WTC11 (cell line): ENCODE measurements around the gene SMARCE1. TPM values are rescaled to one million over a fixed set of nuclear protein-coding genes. Genes with fewer than 3 reads are reported as not detected.

Source experiments
- ATAC-seq: fragments of 200-7000 bp; cut with Tn5 transposase; 2 replicates; pipeline ENCODE4 v1.10.0; 2021; ENCODE audit warnings: mild to moderate bottlenecking, moderate library complexity
- Bru-seq: library from RNA; stranded (reverse); fragments of 400-500 nt; gene quantifications from one replicate; lab custom pipeline; 2021; lab: Mats Ljungman, UMichigan
- CTCF ChIA-PET: fragments of 300-600 bp; sonication (Branson Sonifier 250); formaldehyde crosslinking; loops from one replicate; lab custom pipeline; 2021; ENCODE audit warnings: antibody characterized with exemption; lab: Charles Lee
- POLR2A ChIA-PET: fragments of 350-600 bp; sonication (Branson Sonifier 250); formaldehyde crosslinking; loops from one replicate; lab custom pipeline; 2021; ENCODE audit warnings: antibody characterized with exemption; lab: Charles Lee
- DNase-seq: peaks from one replicate; pipeline ENCODE4 v3.0.0; 2021; ENCODE audit warnings: low spot score
- H3K27ac Mint-ChIP-seq: 2 replicates; pipeline ENCODE4 v1.8.0; 2021; ENCODE audit warnings: mixed read lengths
- H3K27me3 Mint-ChIP-seq: 2 replicates; pipeline ENCODE4 v1.8.0; 2021; ENCODE audit warnings: low read depth, mild to moderate bottlenecking, moderate library complexity, mixed read lengths
- H3K36me3 Mint-ChIP-seq: 2 replicates; pipeline ENCODE4 v1.8.0; 2021; ENCODE audit warnings: mixed read lengths
- H3K4me1 Mint-ChIP-seq: 2 replicates; pipeline ENCODE4 v1.8.0; 2022; ENCODE audit warnings: mixed read lengths
- H3K4me3 Mint-ChIP-seq: 2 replicates; pipeline ENCODE4 v1.8.0; 2021; ENCODE audit warnings: mild to moderate bottlenecking, moderate library complexity, mixed read lengths
- H3K9me3 Mint-ChIP-seq: 2 replicates; pipeline ENCODE4 v1.8.0; 2021; ENCODE audit warnings: mixed read lengths
- AFF4 ChIP-seq: sonication (generic); formaldehyde crosslinking; IDR thresholded peaks from 2 replicates; pipeline ENCODE4 v1.8.1; 2023; ENCODE audit warnings: mild to moderate bottlenecking, missing genetic modification reagents, borderline replicate concordance
- ARID4B ChIP-seq: sonication (generic); formaldehyde crosslinking; IDR thresholded peaks from 2 replicates; pipeline ENCODE4 v1.8.0; 2023; ENCODE audit warnings: missing genetic modification reagents, mild to moderate bottlenecking, borderline replicate concordance
- ATF1 ChIP-seq: sonication (generic); formaldehyde crosslinking; IDR thresholded peaks from 2 replicates; pipeline ENCODE4 v1.8.1; 2023; ENCODE audit warnings: mild to moderate bottlenecking, moderate library complexity, missing genetic modification reagents
- ELF4 ChIP-seq: sonication (generic); formaldehyde crosslinking; IDR thresholded peaks from 2 replicates; pipeline ENCODE4 v1.8.1; 2022; ENCODE audit warnings: low read depth, mild to moderate bottlenecking, moderate library complexity, missing genetic modification reagents
- EMX1 ChIP-seq: fragments of 250-450 bp; sonication (Bioruptor Pico); IDR thresholded peaks from 2 replicates; pipeline ENCODE4 v1.8.0; 2021; ENCODE audit warnings: mild to moderate bottlenecking
- ESRRA ChIP-seq: sonication (generic); formaldehyde crosslinking; IDR thresholded peaks from 2 replicates; pipeline ENCODE4 v1.8.1; 2022; ENCODE audit warnings: mild to moderate bottlenecking, missing genetic modification reagents, borderline replicate concordance
- ETV6 ChIP-seq: sonication (generic); formaldehyde crosslinking; IDR thresholded peaks from 2 replicates; pipeline ENCODE4 v1.8.1; 2022; ENCODE audit warnings: mild to moderate bottlenecking, missing genetic modification reagents
- FOXP1 ChIP-seq: sonication (generic); formaldehyde crosslinking; IDR thresholded peaks from 2 replicates; pipeline ENCODE4 v1.8.0; 2022; ENCODE audit warnings: missing genetic modification reagents, mild to moderate bottlenecking, moderate library complexity, borderline replicate concordance
- HMGXB4 ChIP-seq: sonication (generic); formaldehyde crosslinking; IDR thresholded peaks from 2 replicates; pipeline ENCODE4 v1.8.1; 2023; ENCODE audit warnings: mild to moderate bottlenecking, moderate library complexity, missing genetic modification reagents
- JUN ChIP-seq: sonication (generic); formaldehyde crosslinking; IDR thresholded peaks from 2 replicates; pipeline ENCODE4 v1.8.0; 2023; ENCODE audit warnings: mild to moderate bottlenecking, missing genetic modification reagents
- KAT7 ChIP-seq: sonication (generic); formaldehyde crosslinking; IDR thresholded peaks from 2 replicates; pipeline ENCODE4 v1.8.1; 2023; ENCODE audit warnings: missing genetic modification reagents, mild to moderate bottlenecking, borderline replicate concordance
- MAX ChIP-seq: sonication (generic); formaldehyde crosslinking; IDR thresholded peaks from 2 replicates; pipeline ENCODE4 v1.8.0; 2022; ENCODE audit warnings: mild to moderate bottlenecking, missing genetic modification reagents
- MLX ChIP-seq: sonication (generic); formaldehyde crosslinking; IDR thresholded peaks from 2 replicates; pipeline ENCODE4 v1.8.1; 2023; ENCODE audit warnings: mild to moderate bottlenecking, missing genetic modification reagents, moderate library complexity
- MYBL2 ChIP-seq: sonication (generic); formaldehyde crosslinking; IDR thresholded peaks from 2 replicates; pipeline ENCODE4 v1.8.1; 2023; ENCODE audit warnings: mild to moderate bottlenecking, moderate library complexity, missing genetic modification reagents
- NFATC4 ChIP-seq: fragments of 250-450 bp; sonication (Bioruptor Pico); IDR thresholded peaks from 2 replicates; pipeline ENCODE4 v1.9.0; 2021; ENCODE audit warnings: mild to moderate bottlenecking
- NFE2L1 ChIP-seq: sonication (generic); formaldehyde crosslinking; IDR thresholded peaks from 2 replicates; pipeline ENCODE4 v1.8.1; 2023; ENCODE audit warnings: missing genetic modification reagents
- SMAD3 ChIP-seq: sonication (generic); formaldehyde crosslinking; IDR thresholded peaks from 2 replicates; pipeline ENCODE4 v1.8.0; 2022; ENCODE audit warnings: missing genetic modification reagents, mild to moderate bottlenecking, borderline replicate concordance
- SP1 ChIP-seq: sonication (generic); formaldehyde crosslinking; conservative IDR thresholded peaks from 2 replicates; pipeline ENCODE4 v1.8.1; 2022; ENCODE audit warnings: missing genetic modification reagents
- TP53 ChIP-seq: sonication (generic); formaldehyde crosslinking; IDR thresholded peaks from 2 replicates; pipeline ENCODE4 v1.8.1; 2023; ENCODE audit warnings: mild to moderate bottlenecking, missing genetic modification reagents
- ZBTB43 ChIP-seq: sonication (generic); formaldehyde crosslinking; IDR thresholded peaks from 2 replicates; pipeline ENCODE4 v1.8.1; 2023; ENCODE audit warnings: mild to moderate bottlenecking, missing genetic modification reagents
- ZNF219 ChIP-seq: sonication (generic); formaldehyde crosslinking; IDR thresholded peaks from 2 replicates; pipeline ENCODE4 v1.8.0; 2023; ENCODE audit warnings: missing genetic modification reagents, mild to moderate bottlenecking, borderline replicate concordance
- ZNF416 ChIP-seq: fragments of 250-450 bp; sonication (Bioruptor Pico); IDR thresholded peaks from 2 replicates; pipeline ENCODE4 v1.9.0; 2021; ENCODE audit warnings: mild to moderate bottlenecking, inconsistent platforms
- long read RNA-seq, 3 experiments: library from RNA in 1 of 3; library from capped mRNA in 1 of 3; library from polyadenylated mRNA in 1 of 3; unstranded in 2 of 3; stranded (forward) in 1 of 3; transcript quantifications; one replicate each; pipeline ENCODE4 v2.0.0, GENCODE V29; 2021
- total RNA-seq: library from RNA; stranded (reverse); gene quantifications from 3 replicates; pipeline ENCODE4 v1.2.3, GENCODE V29; 2021

The SMARCE1 gene
- 109 to 114 TPM (median 114 TPM) in 3 replicates for total RNA-seq
- Bru-seq, nascent RNA = percentile 97 among the genes with signal in this experiment
- long read RNA-seq, experiment 1, full-length matches to known transcripts = 453 of 486 reads
- long read RNA-seq, experiment 1, partial matches to known transcripts = 14 of 486 reads
- long read RNA-seq, experiment 1, other reads (novel, unspliced or antisense) = 19 of 486 reads
- long read RNA-seq, experiment 2, full-length matches to known transcripts = 90 of 145 reads
- long read RNA-seq, experiment 2, partial matches to known transcripts = 50 of 145 reads
- long read RNA-seq, experiment 2, other reads (novel, unspliced or antisense) = 5 of 145 reads
- long read RNA-seq, experiment 3, full-length matches to known transcripts = 325 of 345 reads
- long read RNA-seq, experiment 3, partial matches to known transcripts = 10 of 345 reads
- long read RNA-seq, experiment 3, other reads (novel, unspliced or antisense) = 10 of 345 reads

GRCh38 chr17:40647624-40648383, at the start of gene SMARCE1:
Gene SMARCE1 (minus strand): TSS chr17:40647818. CDS start chr17:40645802, 2,016 bp downstream.
- peak within 1 kb of the TSS; percentile 99 for H3K27ac Mint-ChIP-seq
- ChIA-PET POLR2A (interaction anchor here (0.5 to 1.1 kb wide), 2 partner anchors 12 to 889 kb away, joined by 3 read pairs; no protein-coding TSS in a partner anchor), CTCF (interaction anchor here (1.5 to 3.7 kb wide), 3 partner anchors 28 to 32 kb away, joined by 7 to 26 read pairs (median 15); no protein-coding TSS in a partner anchor)
- no peaks in the 10 kb centered on the region for H3K9me3 Mint-ChIP-seq
- TF ChIP-seq ELF4 (CRISPR knock-in tag) = 0 out of 2 replicates have a peak, but pooled peaks have one; percentile 22
- peak; percentile 60; the same call in 1 of the 2 replicates for TF ChIP-seq TP53 (CRISPR knock-in tag)
- TF ChIP-seq SMAD3 (CRISPR knock-in tag) = peak; percentile 79; the same call in 1 of the 2 replicates
- TF ChIP-seq MLX (CRISPR knock-in tag) = no peak
- TF ChIP-seq MYBL2 (CRISPR knock-in tag) = peak; percentile 47; the same call in 1 of the 2 replicates
- TF ChIP-seq EMX1 (CRISPR knock-in tag) = no peak
- 0 out of 2 replicates have a peak, but pooled peaks have one; percentile 44 for TF ChIP-seq ARID4B (CRISPR knock-in tag)
- 0 out of 2 replicates have a peak, but pooled peaks have one; percentile 32 for TF ChIP-seq JUN (CRISPR knock-in tag)
- TF ChIP-seq HMGXB4 (CRISPR knock-in tag) = peak; percentile 73; the same call in 1 of the 2 replicates
- peak; percentile 82 for TF ChIP-seq FOXP1 (CRISPR knock-in tag)
- no peak for TF ChIP-seq ZNF416
- 0 out of 2 replicates have a peak, but pooled peaks have one; percentile 6 for TF ChIP-seq KAT7
- TF ChIP-seq ZNF219 (CRISPR knock-in tag) = no peak
- peak; percentile 52; the same call in 1 of the 2 replicates for TF ChIP-seq NFE2L1 (CRISPR knock-in tag)
- TF ChIP-seq SP1 (CRISPR knock-in tag) = 0 out of 2 replicates have a peak, but pooled peaks have one; percentile 31
- peak; percentile 52; the same call in 1 of the 2 replicates for TF ChIP-seq MAX (CRISPR knock-in tag)
- 0 out of 2 replicates have a peak, but pooled peaks have one; percentile 8 for TF ChIP-seq ESRRA (CRISPR knock-in tag)
- 0 out of 2 replicates have a peak, but pooled peaks have one; percentile 17 for TF ChIP-seq ETV6 (CRISPR knock-in tag)
- TF ChIP-seq NFATC4 (CRISPR knock-in tag) = no peak
- no peak for TF ChIP-seq AFF4 (CRISPR knock-in tag)
- TF ChIP-seq ATF1 (CRISPR knock-in tag) = peak; percentile 74; the same call in 1 of the 2 replicates
- 0 out of 2 replicates have a peak, but pooled peaks have one; percentile 32 for TF ChIP-seq ZBTB43 (CRISPR knock-in tag)
- peaks cover 6% of the 10 kb centered on the region; the same call in 1 of the 2 replicates for H3K27me3 Mint-ChIP-seq
- H3K36me3 Mint-ChIP-seq = peaks cover 18% of the 10 kb centered on the region
- ATAC-seq = peak; percentile 86
- peak; percentile 77 for DNase-seq
- peak within 1 kb of the TSS; percentile 90 for H3K4me3 Mint-ChIP-seq
- H3K4me1 Mint-ChIP-seq = peaks cover 14% of the 10 kb centered on the region
